Hematopoietic multipotent progenitor cell (in vitro differentiated cells): ENCODE data around the gene TXNL4B. TPM values are rescaled to one million over a fixed set of nuclear protein-coding genes. Genes with fewer than 3 reads are reported as not detected.
A peak's percentile ranks its signal among the peaks of the same experiment; 100 is the strongest.
"Not testable (repeated sequence)": the region's sequence is repeated elsewhere in the genome, so short reads cannot be mapped to it uniquely, and the experiment has no call there.

Experiments
- DNase-seq, 3 donors: peaks; one replicate each; pipeline ENCODE4 v3.0.0-alpha.2; 2011 to 2015; ENCODE audit warnings: low read depth in 2 of 3, low spot score in 2 of 3
- total RNA-seq: library from RNA; depleted of rRNA; stranded (reverse); fragments of >200 nt; gene quantifications from one replicate; pipeline ENCODE4 v1.2.3, GENCODE V29; 2012

Gene TXNL4B
- total RNA-seq, 1 donor, result 6.2 TPM

DNA sequence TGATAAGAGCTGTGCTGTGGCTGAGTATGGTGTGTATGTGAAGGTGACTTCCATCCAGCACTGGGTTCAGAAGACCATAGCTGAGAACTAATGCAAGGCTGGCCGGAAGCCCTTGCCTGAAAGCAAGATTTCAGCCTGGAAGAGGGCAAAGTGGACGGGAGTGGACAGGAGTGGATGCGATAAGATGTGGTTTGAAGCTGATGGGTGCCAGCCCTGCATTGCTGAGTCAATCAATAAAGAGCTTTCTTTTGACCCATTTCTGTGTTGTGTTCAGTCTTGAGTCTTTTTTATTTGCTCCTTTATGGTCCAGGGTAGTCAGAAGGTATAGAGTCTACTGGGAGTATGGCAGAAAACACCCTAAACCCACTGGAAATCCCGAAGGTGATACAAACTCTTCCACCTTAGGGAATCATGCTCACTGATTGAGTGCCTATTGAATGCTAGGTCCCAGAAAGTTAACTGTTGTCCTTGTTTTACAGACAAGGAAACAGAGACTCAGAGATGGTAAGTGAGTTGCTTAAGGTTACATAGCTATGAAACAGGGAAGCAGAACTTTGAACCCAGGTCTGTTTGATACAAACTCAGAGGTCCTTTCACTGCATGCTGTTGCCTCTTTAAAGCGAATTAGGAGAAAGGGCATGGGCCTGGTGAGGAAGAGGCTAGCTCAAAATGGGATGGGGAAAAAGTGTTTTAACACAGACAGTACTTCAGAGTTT, 16.3 kb downstream of the TXNL4B start:
- DNase-seq, result not testable (repeated sequence)

DNA sequence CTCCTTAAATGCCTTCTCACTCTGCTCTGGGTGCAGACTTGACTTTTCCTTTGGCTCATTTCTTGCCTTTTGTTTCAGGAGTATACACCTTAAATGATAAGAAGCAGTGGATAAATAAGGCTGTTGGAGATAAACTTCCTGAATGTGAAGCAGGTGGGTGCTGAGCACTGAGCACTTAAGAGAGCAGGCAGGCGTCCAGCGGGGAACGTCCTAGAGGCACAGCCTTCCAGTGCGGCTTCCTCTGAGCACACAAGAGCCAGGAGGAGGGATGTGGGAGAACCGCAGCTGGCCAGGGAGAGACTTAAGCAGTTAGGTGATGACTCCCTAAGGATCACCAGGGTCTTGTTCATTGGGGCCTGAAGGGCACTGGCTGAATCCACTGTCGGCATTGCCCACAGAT, 18.4 kb downstream of the TXNL4B start:
- DNase-seq, result not testable (repeated sequence)

DNA sequence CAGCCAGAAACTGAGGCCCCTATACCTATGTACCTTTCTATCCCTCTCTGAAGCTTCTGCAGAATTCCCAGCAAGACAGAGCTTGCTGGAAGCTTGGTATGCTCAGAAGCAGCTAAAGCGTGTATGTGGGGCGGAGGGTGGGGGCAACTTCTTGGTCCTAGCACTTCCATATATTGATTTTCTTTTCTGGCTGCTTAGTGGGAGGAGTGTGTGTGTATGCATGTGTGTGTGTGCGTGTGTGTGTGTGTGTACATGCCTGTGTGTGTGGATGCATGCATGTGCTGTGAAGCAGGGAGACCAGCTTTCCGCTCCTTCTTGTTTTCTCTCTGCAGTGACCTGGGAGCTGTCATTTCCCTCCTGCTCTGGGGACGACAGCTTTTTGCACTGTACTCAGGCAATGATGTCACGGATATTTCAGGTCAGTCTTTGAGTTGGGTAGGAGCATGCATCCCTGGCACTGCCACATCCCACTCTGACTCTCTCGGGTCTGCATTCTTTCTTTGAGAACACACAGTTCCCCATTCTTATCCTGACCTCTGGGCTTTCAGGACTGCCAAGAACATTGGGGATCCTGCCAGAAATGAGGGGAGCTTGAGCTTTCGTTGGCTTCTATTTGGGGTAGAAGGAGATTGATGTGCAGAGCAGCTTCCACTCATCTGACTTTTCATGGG, 19.7 kb downstream of the TXNL4B start:
- no peak for DNase-seq

DNA sequence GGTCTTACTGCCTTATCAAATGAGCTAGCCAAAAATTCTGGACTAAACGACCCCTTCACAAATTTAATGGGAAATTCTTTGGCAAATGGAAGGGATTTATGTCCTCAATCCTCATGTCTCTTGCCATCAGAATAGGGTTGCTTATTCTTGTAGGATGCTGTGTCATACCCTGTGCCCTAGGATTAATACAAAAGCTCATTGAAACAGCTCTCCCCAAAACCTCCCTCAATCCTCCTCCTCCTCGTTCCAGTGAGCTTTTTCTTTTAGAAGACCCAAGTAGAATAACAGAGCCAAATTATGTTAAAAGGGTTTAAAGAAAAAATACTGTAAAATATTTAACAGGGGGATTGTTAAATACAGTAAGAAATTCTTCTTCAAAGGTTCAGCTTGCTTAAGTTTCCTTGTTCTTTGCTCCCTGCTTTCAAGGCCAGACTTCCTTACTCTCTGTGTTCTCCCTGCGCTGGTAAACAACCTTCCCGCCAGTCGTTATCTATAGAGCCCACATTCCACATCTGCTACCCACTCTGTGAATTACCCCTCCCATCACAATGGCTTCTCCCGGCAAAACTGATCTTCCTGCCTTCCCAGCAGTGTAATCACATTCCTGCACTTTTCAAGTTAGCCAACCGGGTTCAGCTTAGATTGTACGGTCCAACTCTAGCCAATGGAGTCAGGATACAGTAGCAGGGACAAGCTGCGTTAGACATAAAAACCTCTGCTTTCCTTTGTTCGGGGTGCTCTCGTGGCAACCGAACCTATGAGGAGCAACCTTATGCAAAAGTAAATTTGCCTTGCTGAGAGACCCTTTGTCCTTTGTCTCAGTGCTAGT, 20.7 kb downstream of the TXNL4B start:
- DNase-seq, result no peak

DNA sequence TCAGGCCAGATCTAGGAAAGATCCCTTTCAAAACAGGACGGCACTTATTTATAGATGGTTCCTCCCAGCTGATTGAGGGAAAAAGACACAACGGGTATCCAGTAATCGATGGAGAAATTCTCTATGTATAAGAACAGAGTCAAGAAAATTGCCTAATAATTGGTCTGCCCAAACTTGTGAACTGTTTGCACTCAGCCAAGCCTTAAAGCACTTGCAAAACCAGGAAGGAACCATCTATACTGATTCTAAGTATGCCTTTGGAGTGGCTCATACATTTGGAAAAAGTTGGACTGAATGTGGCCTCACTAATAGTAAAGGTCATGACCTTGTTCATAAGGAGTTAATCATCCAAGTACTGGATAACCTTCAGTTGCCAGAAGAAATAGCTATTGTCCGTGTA, 24.5 kb downstream of the TXNL4B start:
- no peak for DNase-seq

DNA sequence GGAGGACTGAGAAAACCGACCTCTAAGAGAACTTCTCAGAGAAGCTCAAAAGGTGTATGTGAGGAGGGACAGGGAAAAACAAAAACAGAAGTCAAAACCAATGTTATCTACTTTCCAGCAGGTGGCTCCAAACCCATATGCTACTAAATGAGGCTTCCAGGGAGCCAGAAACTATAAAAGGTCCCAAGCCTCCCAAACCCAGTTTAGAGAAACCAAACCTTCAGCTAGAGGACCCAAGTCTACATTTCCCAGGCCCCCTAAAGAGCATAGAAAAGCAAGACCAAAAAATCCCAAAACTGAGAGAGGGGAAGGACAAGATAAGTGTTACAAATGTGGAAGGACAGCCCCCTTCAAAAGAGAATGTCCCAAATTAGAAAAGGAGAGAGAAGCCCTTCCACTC, 26.7 kb downstream of the TXNL4B start:
- DNase-seq, result peak; percentile 6 to 55 (median 39)

DNA sequence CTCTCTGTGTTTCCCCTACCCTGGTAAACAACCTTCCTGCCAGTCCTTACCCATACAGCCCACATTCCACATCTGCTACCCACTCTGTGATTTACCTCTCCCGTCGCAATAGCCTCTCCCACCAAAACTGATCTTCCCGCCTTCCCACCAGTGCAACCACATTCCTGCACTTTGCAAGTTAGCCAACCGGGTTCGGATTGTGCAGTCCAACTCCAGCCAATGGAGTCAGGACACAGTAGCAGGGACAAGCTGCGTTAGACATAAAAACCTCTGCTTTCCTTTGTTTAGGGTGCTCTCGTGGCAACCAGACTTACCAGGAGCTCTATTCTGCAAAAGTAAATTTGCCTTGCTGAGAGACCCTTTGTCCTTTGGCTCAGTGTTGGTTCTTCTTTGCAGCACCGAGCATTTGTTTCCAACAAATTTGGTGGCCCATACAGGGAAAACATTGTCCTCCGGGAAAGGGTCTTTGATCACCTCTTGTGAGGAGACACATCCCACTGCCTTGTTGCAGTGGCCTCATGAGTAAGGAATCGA, 29.0 kb downstream of the TXNL4B start:
- DNase-seq, result no peak

DNA sequence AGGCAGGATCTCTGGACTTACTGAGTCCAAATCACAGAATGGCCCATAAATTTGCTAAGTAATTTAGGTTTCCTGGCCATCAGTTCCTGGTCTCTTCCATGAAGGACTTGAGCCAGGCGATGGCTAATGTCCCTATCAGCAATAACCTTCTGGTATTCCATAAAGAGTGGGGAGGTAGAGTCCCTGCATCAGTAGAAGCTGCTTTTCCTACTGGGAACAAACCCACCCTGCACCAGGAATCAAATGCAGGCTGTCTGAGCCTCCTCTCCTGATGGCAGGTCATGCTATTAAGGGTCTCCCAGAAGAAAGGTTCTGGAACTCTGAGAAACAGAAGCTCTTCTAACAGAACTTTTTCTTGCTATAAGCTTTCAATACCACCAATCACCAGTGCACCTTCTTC, 31.9 kb downstream of the TXNL4B start:
- no peak for DNase-seq

DNA sequence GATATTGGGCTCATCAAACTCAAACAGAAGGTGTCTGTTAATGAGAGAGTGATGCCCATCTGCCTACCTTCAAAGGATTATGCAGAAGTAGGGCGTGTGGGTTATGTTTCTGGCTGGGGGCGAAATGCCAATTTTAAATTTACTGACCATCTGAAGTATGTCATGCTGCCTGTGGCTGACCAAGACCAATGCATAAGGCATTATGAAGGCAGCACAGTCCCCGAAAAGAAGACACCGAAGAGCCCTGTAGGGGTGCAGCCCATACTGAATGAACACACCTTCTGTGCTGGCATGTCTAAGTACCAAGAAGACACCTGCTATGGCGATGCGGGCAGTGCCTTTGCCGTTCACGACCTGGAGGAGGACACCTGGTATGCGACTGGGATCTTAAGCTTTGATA, 33.0 kb downstream of the TXNL4B start:
- DNase-seq, result no peak

DNA sequence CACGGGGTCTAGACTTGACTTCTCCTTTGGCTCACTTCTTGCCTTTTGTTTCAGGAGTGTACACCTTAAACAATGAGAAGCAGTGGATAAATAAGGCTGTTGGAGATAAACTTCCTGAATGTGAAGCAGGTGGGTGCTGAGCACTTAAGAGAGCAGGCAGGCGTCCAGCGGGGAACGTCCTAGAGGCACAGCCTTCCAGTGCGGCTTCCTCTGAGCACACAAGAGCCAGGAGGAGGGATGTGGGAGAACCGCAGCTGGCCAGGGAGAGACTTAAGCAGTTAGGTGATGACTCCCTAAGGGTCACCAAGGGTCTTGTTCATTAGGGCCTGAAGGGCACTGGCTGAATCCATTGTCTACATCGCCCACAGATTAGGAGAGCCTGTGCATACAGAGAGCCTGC, 34.4 kb downstream of the TXNL4B start:
- DNase-seq, result not testable (repeated sequence)

DNA sequence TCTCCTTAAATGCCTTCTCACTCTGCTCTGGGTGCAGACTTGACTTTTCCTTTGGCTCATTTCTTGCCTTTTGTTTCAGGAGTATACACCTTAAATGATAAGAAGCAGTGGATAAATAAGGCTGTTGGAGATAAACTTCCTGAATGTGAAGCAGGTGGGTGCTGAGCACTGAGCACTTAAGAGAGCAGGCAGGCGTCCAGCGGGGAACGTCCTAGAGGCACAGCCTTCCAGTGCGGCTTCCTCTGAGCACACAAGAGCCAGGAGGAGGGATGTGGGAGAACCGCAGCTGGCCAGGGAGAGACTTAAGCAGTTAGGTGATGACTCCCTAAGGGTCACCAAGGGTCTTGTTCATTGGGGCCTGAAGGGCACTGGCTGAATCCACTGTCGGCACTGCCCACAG, 36.1 kb downstream of the TXNL4B start:
- not testable (repeated sequence) for DNase-seq

DNA sequence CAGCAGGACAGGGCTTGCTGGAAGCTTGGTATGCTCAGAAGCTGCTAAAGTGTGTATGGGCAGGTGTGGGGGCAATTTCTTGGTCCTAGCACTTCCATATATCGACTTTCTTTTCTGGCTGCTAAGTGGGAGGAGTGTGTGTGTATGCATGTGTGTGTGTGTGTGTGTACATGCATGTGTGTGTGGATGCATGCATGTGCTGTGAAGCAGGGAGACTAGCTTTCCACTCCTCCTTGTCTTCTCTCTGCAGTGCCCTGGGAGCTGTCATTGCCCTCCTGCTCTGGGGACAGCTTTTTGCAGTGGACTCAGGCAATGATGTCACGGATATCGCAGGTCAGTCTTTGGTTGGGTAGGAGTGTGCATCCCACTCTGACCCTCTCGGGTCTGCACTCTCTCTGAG, 37.5 kb downstream of the TXNL4B start:
- no peak for DNase-seq

DNA sequence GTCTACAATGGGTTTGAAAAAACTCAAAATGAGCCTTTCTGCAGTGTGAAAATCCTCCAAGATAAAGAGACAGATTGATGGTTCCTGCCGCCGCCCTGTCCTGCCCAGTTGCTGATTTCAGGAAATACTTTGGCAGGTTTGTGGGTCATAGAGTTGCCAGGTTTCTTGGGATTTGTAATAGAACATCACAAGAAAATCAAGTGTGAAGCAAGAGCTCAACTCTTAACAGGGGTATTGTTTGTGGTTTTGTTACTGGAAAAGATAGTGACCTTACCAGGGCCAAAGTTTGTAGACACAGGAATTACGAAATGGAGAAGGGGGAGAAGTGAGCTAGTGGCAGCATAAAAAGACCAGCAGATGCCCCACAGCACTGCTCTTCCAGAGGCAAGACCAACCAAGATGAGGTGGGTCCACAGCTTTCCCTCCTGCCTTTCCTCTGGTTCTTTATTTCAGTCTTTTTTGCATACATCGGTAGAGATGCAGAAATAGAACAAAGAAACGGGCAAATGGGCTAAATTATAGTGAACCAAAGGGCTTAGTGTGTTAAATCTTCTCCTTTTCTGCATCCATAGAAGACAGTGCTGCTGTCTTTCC, 39.1 kb downstream of the TXNL4B start, which contains the start of gene HP:
Gene HP (plus strand): TSS at position 252 of the 594 bp plus-strand sequence. CDS start 148 bp downstream, at position 400.
- DNase-seq, result not testable (repeated sequence)

DNA sequence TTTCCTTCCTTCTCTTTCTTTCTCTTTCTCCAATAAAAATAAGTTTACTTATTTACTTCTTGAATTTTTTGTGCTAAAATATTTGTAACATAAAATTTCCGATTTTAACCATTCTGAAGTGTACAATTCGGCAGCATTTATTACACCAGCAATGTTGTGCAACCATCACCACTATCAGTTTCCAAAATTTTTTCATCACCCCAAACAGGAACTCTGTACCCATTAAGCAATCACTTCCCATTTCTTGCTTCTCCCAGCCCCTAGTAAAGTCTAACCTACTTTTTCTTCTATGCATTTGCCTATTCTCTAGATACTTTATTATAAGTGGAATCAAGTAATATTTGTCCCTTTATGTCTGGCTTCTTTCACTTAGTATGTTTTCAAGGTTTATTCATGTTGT, 41.6 kb downstream of the TXNL4B start:
- no peak for DNase-seq

DNA sequence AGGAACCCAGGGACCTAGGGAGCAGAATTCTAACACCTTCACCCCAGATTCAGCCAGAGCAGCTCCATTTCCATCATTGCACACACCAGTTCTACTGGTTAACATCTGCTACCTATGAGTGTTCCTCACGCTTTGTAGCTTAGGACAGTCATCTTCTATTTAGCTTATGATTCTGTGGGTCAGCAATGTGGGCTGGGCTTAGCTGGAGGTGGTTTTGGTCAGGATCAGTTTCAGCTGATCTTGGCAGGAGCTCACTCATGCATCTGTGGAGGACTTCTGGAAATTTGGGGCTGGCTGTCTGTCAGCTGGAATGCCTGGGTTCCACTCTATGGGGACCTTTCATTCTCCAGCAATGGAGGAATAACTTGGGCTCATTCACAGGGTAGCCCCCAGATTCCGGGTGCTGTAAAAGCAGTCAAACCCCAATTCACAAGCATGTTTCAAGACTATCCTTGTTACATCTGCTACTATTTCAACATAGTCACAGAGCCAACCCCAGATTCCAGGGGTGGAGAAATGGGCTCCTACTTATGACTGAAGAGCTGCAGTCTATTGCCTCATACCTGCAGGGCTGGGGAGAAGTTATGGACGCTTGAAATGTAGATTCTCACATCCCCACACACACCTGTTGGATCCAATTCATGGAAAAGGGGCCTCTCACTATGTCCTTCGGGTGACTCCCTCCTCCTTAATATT, 42.5 kb downstream of the TXNL4B start:
- DNase-seq, result no peak

DNA sequence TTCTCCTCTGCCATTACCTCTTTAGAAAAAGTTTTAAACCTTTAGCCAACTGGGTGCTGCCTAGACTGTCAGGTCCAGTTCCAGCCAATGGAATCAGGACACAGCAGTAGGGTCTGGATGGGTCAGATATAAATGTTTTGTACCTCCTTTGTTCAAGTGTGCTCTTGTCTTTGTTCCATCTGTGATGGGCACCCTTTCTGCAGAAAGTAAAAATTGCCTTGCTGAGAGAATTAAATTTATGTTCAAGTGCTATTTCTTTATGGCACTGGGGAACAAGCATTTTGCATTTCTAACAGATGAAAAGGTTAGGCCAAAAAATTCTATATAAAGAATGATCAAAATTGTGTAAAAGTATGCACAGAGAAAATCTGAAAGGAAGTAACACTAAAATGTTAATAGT, 44.3 kb downstream of the TXNL4B start:
- no peak for DNase-seq

DNA sequence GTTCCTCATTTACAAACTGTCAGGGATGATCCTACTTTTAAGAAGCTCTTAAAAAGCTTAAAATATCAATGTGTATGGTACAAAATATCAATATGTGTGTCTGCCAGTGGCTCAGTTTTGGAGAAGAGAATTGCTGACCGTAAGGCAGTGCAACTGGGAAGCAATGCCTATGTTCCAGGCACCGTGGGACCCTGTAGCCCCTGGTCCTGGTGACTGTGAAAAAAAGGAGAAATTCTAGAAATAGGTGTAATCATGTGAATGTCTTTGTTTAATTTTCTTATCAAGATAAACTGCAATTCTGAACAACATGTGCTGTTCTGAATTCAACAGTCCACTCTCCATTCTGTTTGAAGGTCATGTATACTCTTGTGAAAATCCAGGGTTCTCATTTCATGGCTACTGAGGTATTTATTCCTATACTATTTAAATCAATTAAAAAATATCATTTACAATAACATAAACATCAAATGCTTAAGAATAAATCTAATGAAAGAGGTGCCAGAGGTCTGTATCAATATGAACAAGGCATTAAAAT, 48.5 kb downstream of the TXNL4B start:
- no peak for DNase-seq

DNA sequence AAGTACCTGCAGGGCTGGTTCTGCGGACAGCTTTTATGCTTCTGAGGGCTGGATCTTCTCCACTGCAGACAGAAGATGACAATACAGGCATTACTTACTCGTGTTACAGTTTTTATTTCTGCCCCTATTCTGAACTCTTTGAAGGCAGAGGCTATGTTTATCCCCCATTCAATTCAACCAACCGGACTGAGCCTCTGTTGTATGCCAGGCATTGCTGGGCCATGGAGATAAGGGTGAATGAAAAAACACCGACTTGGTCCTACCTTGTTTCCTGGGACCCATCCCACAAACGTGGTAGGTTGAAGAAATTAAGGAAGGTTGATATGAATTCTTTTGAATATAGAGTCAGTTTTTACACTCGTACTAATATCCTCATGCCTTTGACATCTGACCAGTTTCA, 49.1 kb downstream of the TXNL4B start:
- no peak for DNase-seq

DNA sequence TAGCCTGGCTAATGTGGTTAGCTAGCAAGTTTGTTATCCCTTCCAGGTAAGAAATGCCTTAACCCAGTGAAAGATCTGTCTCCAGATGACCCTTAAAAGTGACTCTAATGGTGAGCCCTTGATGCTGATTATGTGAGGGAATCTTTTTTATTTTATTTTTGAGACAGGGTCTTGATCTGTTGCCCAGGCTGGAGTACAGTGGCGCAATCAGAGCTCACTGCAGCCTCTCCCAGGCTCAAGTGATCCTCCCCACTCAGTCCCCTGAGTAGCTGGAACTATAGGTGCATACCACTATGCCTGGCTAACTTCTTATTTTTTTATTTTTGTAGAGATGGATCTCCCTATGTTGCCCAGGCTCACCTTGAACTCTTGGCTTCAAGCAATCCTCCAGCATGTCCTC, 49.9 kb downstream of the TXNL4B start:
- no peak for DNase-seq

DNA sequence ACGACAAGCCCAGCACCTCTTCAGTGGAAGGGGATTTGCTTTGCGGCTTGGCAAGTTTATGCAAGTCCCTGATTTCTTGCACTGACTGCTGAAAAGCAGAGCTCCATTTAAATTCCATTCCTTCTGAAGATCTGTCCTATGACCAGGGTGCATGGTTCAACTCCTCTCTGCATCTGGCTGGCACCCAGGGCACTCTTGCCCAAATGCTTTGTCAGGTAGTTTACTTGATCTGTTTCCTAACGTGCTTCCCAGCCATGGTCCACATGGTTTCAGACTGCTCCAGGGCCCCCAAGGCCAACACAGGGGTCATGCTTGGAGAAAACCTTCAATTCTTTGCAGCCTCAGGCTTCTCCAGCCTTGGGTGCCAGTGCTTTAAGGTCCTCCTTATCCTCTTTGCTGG, 50.4 kb downstream of the TXNL4B start:
- no peak for DNase-seq
